Glutamatergic neuron (in vitro differentiated cells): ENCODE data around the gene KRTAP9-7. TPM values are rescaled to one million over a fixed set of nuclear protein-coding genes. Genes with fewer than 3 reads are reported as not detected.

Experiments
- DNase-seq: peaks from one replicate; pipeline ENCODE4 v3.0.0; 2022
- H3K27ac Mint-ChIP-seq: one replicate; pipeline ENCODE4 v1.8.0; 2020; ENCODE audit warnings: mild to moderate bottlenecking, mixed read lengths, inconsistent platforms; ENCODE audit not compliant: unreplicated experiment
- H3K27me3 Mint-ChIP-seq: one replicate; pipeline ENCODE4 v1.8.0; 2020; ENCODE audit warnings: mild to moderate bottlenecking, moderate library complexity, mixed read lengths, inconsistent platforms; ENCODE audit not compliant: unreplicated experiment
- H3K36me3 Mint-ChIP-seq: one replicate; pipeline ENCODE4 v1.8.0; 2020; ENCODE audit warnings: mild to moderate bottlenecking, mixed read lengths, inconsistent platforms; ENCODE audit not compliant: unreplicated experiment
- H3K4me1 Mint-ChIP-seq: one replicate; pipeline ENCODE4 v1.8.0; 2020; ENCODE audit warnings: mild to moderate bottlenecking, low read depth, mixed read lengths, inconsistent platforms; ENCODE audit not compliant: unreplicated experiment
- H3K4me3 Mint-ChIP-seq: one replicate; pipeline ENCODE4 v1.8.0; 2020; ENCODE audit warnings: mild to moderate bottlenecking, mixed read lengths, inconsistent platforms; ENCODE audit not compliant: unreplicated experiment
- H3K9me3 Mint-ChIP-seq: one replicate; pipeline ENCODE4 v1.8.0; 2020; ENCODE audit warnings: mild to moderate bottlenecking, moderate library complexity, mixed read lengths, inconsistent platforms; ENCODE audit not compliant: unreplicated experiment
- CTCF ChIP-seq: fragments of 200-600 bp; sonication (generic); IDR thresholded peaks from one replicate; pipeline ENCODE4 v1.5.0; 2021; ENCODE audit not compliant: partially characterized antibody, unreplicated experiment
- total RNA-seq: library from RNA; stranded (reverse); fragmentation: NEBNext Ultra II Directional; extraction: Animal tissue kit (Norgen Biotek cat#: 25700); gene quantifications from one replicate; pipeline ENCODE4 v1.2.1, GENCODE V29; 2021; ENCODE audit not compliant: unreplicated experiment

Gene KRTAP9-7
- total RNA-seq, 1 donor from 2014 or later: not detected

GRCh38 chr17:41278176-41278955 lies 2.9 kb downstream of the KRTAP9-7 start:
- H3K9me3 Mint-ChIP-seq: no peaks in the 10 kb centered on the region
- no peak overlapping the region for H3K4me3 Mint-ChIP-seq
- no peak for TF ChIP-seq CTCF
- DNase-seq: no peak
- no peak overlapping the region for H3K27ac Mint-ChIP-seq
- no peaks in the 10 kb centered on the region for H3K4me1 Mint-ChIP-seq
- peaks cover 4% of the 10 kb centered on the region for H3K27me3 Mint-ChIP-seq
- peaks cover 7% of the 10 kb centered on the region for H3K36me3 Mint-ChIP-seq

- H3K4me3 Mint-ChIP-seq: no peak overlapping the region
- TF ChIP-seq CTCF: no peak
- H3K27ac Mint-ChIP-seq: no peak overlapping the region
- H3K9me3 Mint-ChIP-seq: no peaks in the 10 kb centered on the region
- no peaks in the 10 kb centered on the region for H3K4me1 Mint-ChIP-seq
- no peak for DNase-seq
- peaks cover 6% of the 10 kb centered on the region for H3K36me3 Mint-ChIP-seq
- H3K27me3 Mint-ChIP-seq: no peaks in the 10 kb centered on the region
Measured at GRCh38 chr17:41284043-41284442, 8.5 kb downstream of the KRTAP9-7 start.

- TF ChIP-seq CTCF: no peak
- H3K9me3 Mint-ChIP-seq: no peaks in the 10 kb centered on the region
- peaks cover under 1% of the 10 kb centered on the region for H3K36me3 Mint-ChIP-seq
- no peak for DNase-seq
- no peaks in the 10 kb centered on the region for H3K27me3 Mint-ChIP-seq
- no peak overlapping the region for H3K4me3 Mint-ChIP-seq
- H3K27ac Mint-ChIP-seq: no peak overlapping the region
- H3K4me1 Mint-ChIP-seq: no peaks in the 10 kb centered on the region
Measured at GRCh38 chr17:41284546-41284945, 9.0 kb downstream of the KRTAP9-7 start.

- Mint-ChIP-seq H3K27ac (no peak overlapping the region), H3K4me1 (no peaks in the 10 kb centered on the region), H3K36me3 (no peaks in the 10 kb centered on the region), H3K9me3 (no peaks in the 10 kb centered on the region), H3K27me3 (no peaks in the 10 kb centered on the region), H3K4me3 (no peak overlapping the region)
- no peak for DNase-seq
- no peak for TF ChIP-seq CTCF
Measured at GRCh38 chr17:41287050-41287449, 11.6 kb downstream of the KRTAP9-7 start.

- H3K27ac Mint-ChIP-seq: no peak overlapping the region
- no peak for TF ChIP-seq CTCF
- H3K4me1 Mint-ChIP-seq: no peaks in the 10 kb centered on the region
- no peak overlapping the region for H3K4me3 Mint-ChIP-seq
- DNase-seq: no peak
- H3K27me3 Mint-ChIP-seq: no peaks in the 10 kb centered on the region
- H3K36me3 Mint-ChIP-seq: no peaks in the 10 kb centered on the region
- H3K9me3 Mint-ChIP-seq: peaks cover 2% of the 10 kb centered on the region
Measured at GRCh38 chr17:41294016-41294415, 18.5 kb downstream of the KRTAP9-7 start.
